Upper lobe of left lung (tissue), 6 donors: ENCODE results near the gene PRCP. TPM values are rescaled to one million over a fixed set of nuclear protein-coding genes. Genes with fewer than 3 reads are reported as not detected.

Source experiments
- ATAC-seq, 2 donors: fragments of 200-7000 bp; cut with Tn5 transposase; one replicate each; pipeline ENCODE4 v1.9.1; 2022; ENCODE audit warnings: mild to moderate bottlenecking in 2 of 2, moderate library complexity in 2 of 2; ENCODE audit not compliant: low FRiP score in 2 of 2
- DNase-seq, 2 donors: peaks; one replicate each; pipeline ENCODE4 v3.0.0-alpha.2; 2019 to 2020
- H3K27ac ChIP-seq, 4 donors: fragments of 200-600 bp; sonication (generic); one replicate each; pipeline ENCODE4 v1.5.1; 2016 to 2019
- H3K27me3 ChIP-seq, 4 donors: fragments of 200-600 bp; sonication (generic); one replicate each; pipeline ENCODE4 v1.5.1; 2017 to 2019
- H3K36me3 ChIP-seq, 4 donors: fragments of 200-600 bp; sonication (generic); one replicate each; pipeline ENCODE4 v1.5.1; 2016 to 2019
- H3K4me1 ChIP-seq, 4 donors: fragments of 200-600 bp; sonication (generic); one replicate each; pipeline ENCODE4 v1.5.1; 2018 to 2019
- H3K4me3 ChIP-seq, 4 donors: fragments of 200-600 bp; sonication (generic); one replicate each; pipeline ENCODE4 v1.5.1; 2017 to 2019; ENCODE audit warnings: mild to moderate bottlenecking in 2 of 4, moderate library complexity in 1 of 4
- H3K9me3 ChIP-seq, 4 donors: fragments of 200-600 bp; sonication (generic); one replicate each; pipeline ENCODE4 v1.5.1; 2018 to 2019
- EP300 ChIP-seq, 4 donors: sonication (generic); formaldehyde crosslinking; IDR thresholded peaks; one replicate each; pipeline ENCODE4 v1.5.1; 2017; ENCODE audit warnings: antibody characterized with exemption in 4 of 4, control low read depth in 2 of 4
- POLR2A ChIP-seq, 4 donors: fragments of 450-650 bp; IDR thresholded peaks; one replicate each; pipeline ENCODE4 v1.5.1; 2016 to 2017; ENCODE audit warnings: antibody characterized with exemption in 4 of 4, mild to moderate bottlenecking in 2 of 4
- POLR2AphosphoS5 ChIP-seq, 2 donors: sonication (generic); formaldehyde crosslinking; IDR thresholded peaks; one replicate each; pipeline ENCODE4 v1.5.1; 2017; ENCODE audit warnings: antibody characterized with exemption in 2 of 2
- WGBS, 2 donors: methylation state at CpG; one replicate each; pipeline ENCODE4 v1.1.5; 2017 to 2018; 5-methylcytosine and 5-hydroxymethylcytosine counted together
- total RNA-seq, 6 donors: library from RNA; depleted of rRNA in 4 of 6; stranded (reverse); fragments of >200 nt in 4 of 6; gene quantifications; one replicate each; pipeline versions ENCODE4 v1.1.0 to v1.2.1, GENCODE V29; 2016 to 2021
- TF ChIP-seq, protein P1 (sequence below), 6 experiments: fragments of 450-650 bp in 4 of 6; fragments of 200-600 bp in 2 of 6; sonication (generic) in 2 of 6; IDR thresholded peaks; one replicate each; pipeline ENCODE4 v1.5.1; 2016 to 2019; ENCODE audit warnings: antibody characterized with exemption in 6 of 6
- donor health status: DM: no; HTN: no; CAD: no; lungs with moderate emphysema.
- donor health status: DM: no; HTN: yes; CAD: no; lungs with severe emphysema.

The PRCP gene
- total RNA-seq, 6 donors from 2014 or later, result 11.5 to 84.5 (median 39.1) TPM

DNA sequence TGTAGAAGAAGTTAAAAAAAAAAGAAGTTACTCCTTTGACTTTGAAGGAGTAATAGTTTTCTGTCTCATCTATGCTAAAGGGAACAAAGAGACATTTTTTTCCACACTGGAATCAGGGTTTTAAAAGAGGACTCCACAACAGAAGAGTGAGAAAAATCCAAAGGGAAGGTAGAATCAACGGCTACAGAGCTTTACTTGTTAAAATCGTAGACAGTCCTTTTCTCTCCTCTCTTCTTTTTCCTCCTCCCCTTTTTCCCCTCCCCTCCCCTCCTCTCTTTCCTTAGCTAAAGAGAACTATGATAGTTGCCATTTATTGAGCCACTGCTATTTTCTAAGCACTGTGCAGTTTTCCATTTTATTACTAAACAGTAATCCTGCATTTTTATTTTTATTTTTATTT, 30.5 kb upstream of the PRCP start:
- H3K9me3 ChIP-seq, result no peaks in the 10 kb centered on the region
- 86 to 90% methylated on average over 2 of the region's 2 CpGs for WGBS, 2 donors
- ATAC-seq (no peak), DNase-seq (no peak)
- no peak for TF ChIP-seq POLR2A (IDR thresholded peaks at IDR 0.05)
- TF ChIP-seq, protein P1, sequence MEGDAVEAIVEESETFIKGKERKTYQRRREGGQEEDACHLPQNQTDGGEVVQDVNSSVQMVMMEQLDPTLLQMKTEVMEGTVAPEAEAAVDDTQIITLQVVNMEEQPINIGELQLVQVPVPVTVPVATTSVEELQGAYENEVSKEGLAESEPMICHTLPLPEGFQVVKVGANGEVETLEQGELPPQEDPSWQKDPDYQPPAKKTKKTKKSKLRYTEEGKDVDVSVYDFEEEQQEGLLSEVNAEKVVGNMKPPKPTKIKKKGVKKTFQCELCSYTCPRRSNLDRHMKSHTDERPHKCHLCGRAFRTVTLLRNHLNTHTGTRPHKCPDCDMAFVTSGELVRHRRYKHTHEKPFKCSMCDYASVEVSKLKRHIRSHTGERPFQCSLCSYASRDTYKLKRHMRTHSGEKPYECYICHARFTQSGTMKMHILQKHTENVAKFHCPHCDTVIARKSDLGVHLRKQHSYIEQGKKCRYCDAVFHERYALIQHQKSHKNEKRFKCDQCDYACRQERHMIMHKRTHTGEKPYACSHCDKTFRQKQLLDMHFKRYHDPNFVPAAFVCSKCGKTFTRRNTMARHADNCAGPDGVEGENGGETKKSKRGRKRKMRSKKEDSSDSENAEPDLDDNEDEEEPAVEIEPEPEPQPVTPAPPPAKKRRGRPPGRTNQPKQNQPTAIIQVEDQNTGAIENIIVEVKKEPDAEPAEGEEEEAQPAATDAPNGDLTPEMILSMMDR (IDR thresholded peaks at IDR 0.05), result no peak
- TF ChIP-seq POLR2AphosphoS5 (IDR thresholded peaks at IDR 0.05), result no peak
- TF ChIP-seq EP300 (IDR thresholded peaks at IDR 0.05), result no peak
- no peaks in the 10 kb centered on the region for H3K27me3 ChIP-seq
- no peak overlapping the region for H3K27ac ChIP-seq
- H3K4me3 ChIP-seq, result no peak overlapping the region
- H3K4me1 ChIP-seq, result no peaks in the 10 kb centered on the region
- H3K36me3 ChIP-seq, result no peaks in the 10 kb centered on the region

DNA sequence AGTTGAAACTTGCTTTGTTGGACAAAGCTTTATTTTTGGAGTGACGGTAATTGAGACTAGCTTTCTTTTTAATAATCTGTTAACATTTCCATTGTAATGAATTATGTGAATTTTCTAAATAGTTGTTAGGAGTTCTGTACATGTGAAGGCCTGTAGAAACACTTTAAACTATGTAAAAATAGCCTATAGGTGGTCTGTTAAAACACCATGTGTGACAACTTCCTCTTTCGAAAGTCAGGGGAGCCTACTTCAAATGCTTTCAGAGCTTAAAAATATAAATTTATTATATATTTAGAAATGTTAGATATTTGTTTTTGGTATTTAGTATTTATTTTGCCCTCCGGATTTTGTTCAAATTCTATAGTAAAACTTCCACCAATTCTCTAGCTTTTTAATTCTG, 30.0 kb upstream of the PRCP start:
- no peaks in the 10 kb centered on the region for H3K9me3 ChIP-seq
- no peaks in the 10 kb centered on the region for H3K4me1 ChIP-seq
- WGBS, 2 donors, result 76 to 83% methylated on average over 3 of the region's 3 CpGs
- no peak overlapping the region for H3K27ac ChIP-seq
- no peak overlapping the region for H3K4me3 ChIP-seq
- DNase-seq (no peak), ATAC-seq (no peak)
- H3K27me3 ChIP-seq, result no peaks in the 10 kb centered on the region
- TF ChIP-seq POLR2A (IDR thresholded peaks at IDR 0.05) (no peak), EP300 (IDR thresholded peaks at IDR 0.05) (no peak), POLR2AphosphoS5 (IDR thresholded peaks at IDR 0.05) (no peak)
- TF ChIP-seq, protein P1 (IDR thresholded peaks at IDR 0.05), result no peak
- no peaks in the 10 kb centered on the region for H3K36me3 ChIP-seq

DNA sequence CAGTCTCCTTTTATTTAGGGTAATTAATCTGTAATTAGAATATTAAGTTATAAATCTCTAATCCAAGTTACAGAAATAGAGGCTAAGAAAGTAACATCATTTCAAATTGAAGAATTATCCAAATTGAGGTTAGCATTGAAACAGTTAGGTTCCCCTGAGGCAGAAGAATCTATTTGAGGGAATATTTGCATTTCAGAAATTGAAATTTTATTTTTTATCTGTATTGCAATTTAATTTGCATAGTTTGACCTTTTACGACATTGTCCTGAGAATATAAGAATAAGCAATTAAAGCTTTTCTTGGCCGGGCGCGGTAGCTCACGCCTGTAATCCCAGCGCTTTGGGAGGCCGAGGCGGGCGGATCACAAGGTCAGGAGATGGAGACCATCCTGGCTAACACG, 28.9 kb upstream of the PRCP start:
- no peaks in the 10 kb centered on the region for H3K9me3 ChIP-seq
- no peaks in the 10 kb centered on the region for H3K4me1 ChIP-seq
- no peak overlapping the region for H3K4me3 ChIP-seq
- WGBS, 2 donors, result 95 to 97% methylated on average over 10 of the region's 10 CpGs
- no peaks in the 10 kb centered on the region for H3K27me3 ChIP-seq
- TF ChIP-seq POLR2AphosphoS5 (IDR thresholded peaks at IDR 0.05) (no peak), POLR2A (IDR thresholded peaks at IDR 0.05) (no peak), EP300 (IDR thresholded peaks at IDR 0.05) (no peak)
- TF ChIP-seq, protein P1 (IDR thresholded peaks at IDR 0.05), result no peak
- DNase-seq (peak in 1 of 2 donors; percentile 14), ATAC-seq (no peak)
- no peak overlapping the region for H3K27ac ChIP-seq
- H3K36me3 ChIP-seq, result no peaks in the 10 kb centered on the region

DNA sequence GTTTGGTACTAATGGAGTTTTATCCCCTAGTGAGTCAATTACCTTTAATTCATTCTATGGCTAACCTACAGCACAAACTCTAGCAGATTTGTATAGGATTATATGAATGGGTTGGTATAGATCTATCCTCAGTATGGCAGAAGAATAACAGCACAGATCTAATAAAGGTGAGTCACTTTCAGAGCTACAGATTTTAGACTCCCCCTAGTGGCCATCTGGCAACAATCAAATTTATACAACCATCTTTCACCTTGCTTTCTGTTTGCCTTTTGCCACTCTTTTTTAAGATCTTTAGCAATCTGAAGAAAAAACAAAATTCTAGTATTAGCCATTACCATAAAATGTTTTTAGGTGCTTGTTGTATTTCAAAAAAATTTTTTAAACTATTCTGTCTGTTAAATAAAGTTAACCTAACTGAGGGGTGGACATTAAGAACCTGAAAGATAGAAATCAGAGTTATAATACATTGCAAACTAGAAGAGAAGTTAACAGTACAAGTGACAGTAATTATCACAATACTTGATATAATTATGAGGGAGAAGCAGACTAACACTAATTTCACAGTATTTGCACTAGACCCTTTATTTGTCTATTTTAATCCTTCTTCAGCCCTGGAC, 27.1 kb upstream of the PRCP start:
- H3K9me3 ChIP-seq, result no peaks in the 10 kb centered on the region
- no peak overlapping the region for H3K27ac ChIP-seq
- DNase-seq (no peak), ATAC-seq (peak in 1 of 2 donors; percentile 78)
- no peak for TF ChIP-seq EP300 (IDR thresholded peaks at IDR 0.05)
- TF ChIP-seq POLR2A (IDR thresholded peaks at IDR 0.05), result no peak
- TF ChIP-seq POLR2AphosphoS5 (IDR thresholded peaks at IDR 0.05), result no peak
- TF ChIP-seq, protein P1 (IDR thresholded peaks at IDR 0.05), result peak; percentile 54 to 76 (median 70)
- H3K4me1 ChIP-seq, result peaks cover 0 to 6% (median 0%) of the 10 kb centered on the region in 4 donors
- H3K4me3 ChIP-seq, result no peak overlapping the region
- H3K27me3 ChIP-seq, result no peaks in the 10 kb centered on the region
- no peaks in the 10 kb centered on the region for H3K36me3 ChIP-seq
